Stimulated activated CD8-positive, alpha-beta memory T cell treated with anti-CD3 and anti-CD28 coated beads, Interleukin-12 subunit alpha, Interleukin-12 subunit beta, amount 100 ng/mL, for 24 hours (primary cell): ENCODE data around the gene FILIP1L.

Source experiments
- DNase-seq: peaks from one replicate; pipeline ENCODE4 v3.0.0-alpha.2; 2020; ENCODE audit errors: extremely low read depth

Gene FILIP1L

DNA sequence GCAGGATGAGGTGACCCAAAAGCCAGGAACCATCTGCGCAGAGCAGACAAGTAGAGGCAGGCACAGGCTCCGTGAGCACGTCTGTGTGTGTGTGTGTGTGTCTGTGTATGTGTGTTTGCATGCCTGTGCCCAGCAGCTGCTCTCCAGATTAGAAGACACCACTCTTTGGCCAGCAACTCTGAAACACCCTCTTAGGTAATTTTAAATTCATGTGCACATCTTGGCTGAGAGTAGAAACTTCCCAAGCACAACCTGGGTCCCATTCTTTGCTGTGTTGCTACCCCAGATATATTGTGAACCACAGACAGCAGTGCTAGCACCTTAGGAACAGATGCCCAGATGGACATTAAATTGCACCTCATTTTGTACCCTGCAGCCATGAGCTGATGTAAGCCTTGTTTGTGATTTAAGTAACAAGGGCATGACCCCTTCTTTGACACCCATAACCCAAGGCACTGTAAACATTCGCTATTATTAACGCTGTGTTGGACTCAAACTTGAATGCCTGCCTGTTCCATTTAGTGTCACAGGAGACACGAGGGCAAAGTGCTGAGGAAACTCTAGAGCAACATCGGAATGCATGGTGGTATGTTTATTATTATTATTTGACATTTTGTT is at the start of gene FILIP1L:
Gene FILIP1L, minus strand, starts transcription at position 89 of the 618 bp plus-strand sequence.
- no peak for DNase-seq

DNA sequence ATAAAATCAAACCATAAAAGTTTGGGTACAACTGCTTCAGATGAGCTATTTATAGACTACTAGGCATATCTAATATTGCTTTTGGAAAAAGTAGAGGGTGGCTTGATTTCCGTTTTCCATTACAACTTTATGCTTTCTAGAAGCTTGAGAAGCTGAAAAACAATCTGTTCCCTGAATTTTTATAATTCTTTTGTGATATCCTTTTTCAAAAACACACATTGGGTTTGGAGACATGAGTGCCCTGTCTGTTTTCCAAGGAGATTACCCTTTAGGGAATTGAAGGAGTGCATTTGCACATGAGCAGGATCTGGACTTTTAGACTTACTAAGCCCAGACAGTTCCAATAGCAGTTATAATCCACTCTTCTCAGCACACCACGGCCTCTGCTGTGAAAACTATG is 49.5 kb upstream of the FILIP1L start:
- DNase-seq = no peak

GRCh38 chr3:100160521-100160920 is 46.2 kb upstream of the FILIP1L start:
- no peak for DNase-seq

DNA sequence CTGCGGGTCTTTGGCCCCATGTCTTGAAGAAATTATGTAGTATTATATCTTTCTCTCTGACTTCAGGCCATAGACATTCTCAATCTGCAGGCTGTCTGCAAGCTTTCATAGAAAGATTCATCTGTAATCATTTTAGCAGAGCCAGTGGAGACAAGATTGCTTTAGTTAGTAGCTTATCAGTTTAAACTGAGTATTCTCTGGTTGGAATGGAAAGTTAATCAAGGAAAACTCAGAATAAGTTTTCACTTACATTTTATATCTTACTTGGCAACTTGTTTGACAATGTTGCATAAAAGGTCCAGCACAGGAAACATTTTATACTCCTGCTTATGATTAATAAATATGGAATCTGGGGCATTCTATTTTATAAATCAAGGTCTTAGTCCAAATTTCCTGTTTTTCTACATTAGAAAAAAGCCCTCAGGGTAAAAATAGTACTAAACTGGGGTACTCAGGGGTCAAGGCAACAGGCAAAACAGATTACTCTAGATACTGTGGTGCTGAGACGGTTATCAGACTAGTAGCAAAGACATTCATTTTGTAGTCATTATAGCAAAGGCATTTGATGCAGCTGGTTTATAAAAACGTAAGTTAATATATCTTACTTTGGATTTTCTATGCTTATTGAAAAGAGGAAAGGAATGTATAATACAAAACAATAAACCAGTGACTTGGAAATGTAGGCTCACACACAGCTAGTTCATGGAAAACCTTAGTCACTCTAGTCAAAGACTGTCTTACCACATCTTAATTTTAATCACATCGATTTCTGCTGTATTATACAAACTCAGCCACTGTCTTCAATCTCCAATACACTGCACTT is 45.2 kb upstream of the FILIP1L start:
- no peak for DNase-seq

- DNase-seq = no peak
These were observed 44.6 kb upstream of the FILIP1L start for GRCh38 chr3:100158918-100159330.

- DNase-seq = no peak
These were observed 43.4 kb upstream of the FILIP1L start for GRCh38 chr3:100157685-100158084.

DNA sequence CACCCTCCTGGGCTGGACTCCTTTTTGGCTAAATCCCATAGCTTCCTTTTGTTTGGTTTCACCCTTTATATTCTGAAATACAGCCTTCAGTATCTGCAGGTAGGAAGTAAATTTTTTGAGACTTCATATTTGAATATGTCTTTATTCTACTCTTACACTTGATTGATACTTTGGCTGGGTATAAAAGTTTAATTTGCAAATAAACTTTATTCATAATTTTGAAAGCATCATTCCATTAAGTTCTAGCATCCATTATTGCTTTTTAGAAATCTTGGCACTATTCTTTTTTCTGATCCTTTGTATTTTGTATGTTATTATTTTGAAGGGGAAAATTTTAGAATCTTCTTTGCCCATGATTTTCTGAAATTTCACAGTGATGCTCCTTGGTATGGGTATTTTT is 41.3 kb upstream of the FILIP1L start:
- no peak for DNase-seq

GRCh38 chr3:100155128-100155527 is 40.8 kb upstream of the FILIP1L start:
- DNase-seq = no peak

DNA sequence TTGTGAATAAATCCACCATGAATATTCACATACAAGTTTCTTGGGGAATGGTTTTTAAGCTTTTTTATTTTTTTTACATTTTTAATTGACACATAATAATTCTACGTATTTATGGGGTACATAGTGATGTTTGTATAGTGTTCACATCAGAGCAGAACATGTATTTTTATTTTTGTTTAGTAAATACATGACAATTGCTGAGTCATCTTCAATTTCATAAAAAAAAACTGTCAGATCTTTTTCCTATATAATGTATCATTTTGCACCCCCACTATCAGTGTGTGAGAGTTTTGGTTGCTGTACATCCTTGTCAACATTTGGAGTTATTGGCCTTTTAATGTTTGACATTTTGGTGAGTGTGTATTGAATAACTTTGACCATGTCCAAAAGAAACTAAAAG is 39.9 kb upstream of the FILIP1L start:
- no peak for DNase-seq

DNA sequence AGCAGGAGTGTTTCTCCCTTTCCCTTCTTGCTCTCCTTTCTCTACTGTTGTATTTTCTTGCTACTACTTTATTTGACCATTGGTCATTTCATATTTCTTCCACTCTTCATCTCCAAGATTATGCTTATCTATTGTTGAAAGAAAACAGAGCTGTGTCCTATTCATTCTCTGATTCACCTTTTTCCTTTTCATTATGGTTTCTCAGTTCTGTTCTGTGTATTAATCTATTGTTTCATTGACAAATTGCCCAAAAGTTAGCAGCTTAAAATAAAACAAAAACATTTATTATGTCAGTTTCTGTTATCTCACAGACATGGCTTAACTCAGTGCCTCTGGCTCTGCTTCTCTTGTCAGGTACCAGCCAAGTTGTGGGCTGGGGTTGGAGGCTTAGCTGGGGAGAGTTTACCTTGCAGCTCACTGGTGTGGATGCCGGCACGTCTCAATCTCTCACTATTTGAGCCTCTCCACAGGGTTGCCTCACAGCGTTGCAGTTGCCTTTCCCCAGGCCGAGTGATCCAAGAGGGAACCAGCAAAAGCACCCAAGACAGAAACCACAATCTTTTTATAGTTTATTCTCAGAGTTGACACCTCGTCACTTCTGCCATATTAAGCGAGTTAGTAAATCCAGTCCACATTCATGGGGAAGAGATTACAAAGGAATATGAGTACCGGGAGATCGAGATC is 36.9 kb upstream of the FILIP1L start:
- no peak for DNase-seq

DNA sequence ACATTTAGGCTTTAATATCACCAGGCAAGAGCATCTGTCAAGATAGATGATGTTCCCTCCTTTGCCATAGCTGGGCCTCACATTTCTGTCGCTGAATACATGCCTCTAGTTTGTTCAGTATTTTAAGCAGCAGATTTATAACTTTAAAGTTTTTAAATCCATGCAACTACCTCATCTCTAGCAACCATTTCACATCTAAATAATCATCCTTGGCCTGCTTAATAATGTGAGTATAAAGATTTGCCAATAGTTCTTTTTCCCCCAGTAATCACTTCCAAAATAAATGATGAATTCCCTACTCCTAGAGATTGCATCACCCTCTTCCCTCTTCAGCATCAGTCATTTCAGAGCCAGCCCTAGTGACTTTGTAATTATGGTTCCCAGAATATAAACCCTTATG is 36.2 kb upstream of the FILIP1L start:
- no peak for DNase-seq

DNA sequence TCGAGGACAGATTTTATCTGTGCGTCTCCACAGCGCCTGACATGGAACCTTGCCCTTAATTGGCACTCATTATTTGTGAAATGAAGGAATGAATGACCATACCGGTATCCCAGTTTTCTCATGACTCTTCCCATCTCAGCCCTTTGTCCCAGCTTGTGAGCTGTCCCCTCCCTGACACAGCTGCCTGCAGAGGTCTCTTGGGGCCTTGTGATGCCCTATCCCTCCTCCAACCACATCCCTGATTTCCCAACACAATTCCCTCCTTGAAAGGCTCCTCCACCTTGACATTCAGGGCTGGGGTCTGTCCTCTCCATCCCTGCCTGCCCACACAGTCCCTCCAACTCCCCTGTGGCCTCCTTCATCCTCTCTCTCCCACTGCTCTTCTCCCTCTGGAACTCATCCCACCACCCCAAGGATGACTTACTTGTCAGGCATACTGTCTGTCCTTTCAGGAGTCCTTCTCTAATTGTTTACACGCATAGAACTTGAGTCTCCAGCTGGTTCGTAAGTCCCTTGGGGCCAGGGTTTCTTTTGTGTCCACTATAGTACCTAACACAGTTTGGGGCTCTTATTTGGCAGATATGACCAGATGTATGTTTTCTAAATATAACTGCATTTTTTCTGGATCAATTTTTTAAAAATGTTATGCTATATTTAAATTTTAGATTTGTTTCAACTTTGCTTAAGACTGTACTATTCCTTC is 35.6 kb upstream of the FILIP1L start:
- no peak for DNase-seq

GRCh38 chr3:100149130-100149529 is 34.8 kb upstream of the FILIP1L start:
- no peak for DNase-seq

- no peak for DNase-seq
These were observed 30.1 kb upstream of the FILIP1L start for GRCh38 chr3:100144255-100144866.

- no peak for DNase-seq
These were observed 27.3 kb upstream of the FILIP1L start for GRCh38 chr3:100141586-100141985.

DNA sequence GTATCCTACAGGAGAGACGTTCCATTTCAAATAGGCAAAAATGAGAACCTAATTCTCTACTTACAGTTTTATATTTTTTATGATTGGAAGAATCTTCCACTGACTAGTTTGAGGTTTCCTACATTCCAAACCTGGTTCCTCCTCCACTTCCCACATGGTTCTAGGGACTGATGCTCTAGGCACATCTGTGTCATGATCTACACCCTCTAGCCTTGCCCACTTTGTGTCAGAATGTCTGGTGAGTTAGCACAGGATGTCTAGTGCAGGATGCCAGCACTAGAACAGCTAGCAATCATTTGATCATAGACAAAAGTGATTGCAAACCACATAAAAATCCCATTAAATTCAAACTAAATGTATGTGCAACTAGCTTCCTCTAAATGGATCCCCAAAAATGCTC is 26.7 kb upstream of the FILIP1L start:
- DNase-seq = no peak

GRCh38 chr3:100136921-100137320 is 22.6 kb upstream of the FILIP1L start:
- DNase-seq = no peak

GRCh38 chr3:100131241-100131640 is 16.9 kb upstream of the FILIP1L start:
- DNase-seq = no peak

- DNase-seq = no peak
These were observed 15.6 kb upstream of the FILIP1L start for GRCh38 chr3:100129941-100130340.

DNA sequence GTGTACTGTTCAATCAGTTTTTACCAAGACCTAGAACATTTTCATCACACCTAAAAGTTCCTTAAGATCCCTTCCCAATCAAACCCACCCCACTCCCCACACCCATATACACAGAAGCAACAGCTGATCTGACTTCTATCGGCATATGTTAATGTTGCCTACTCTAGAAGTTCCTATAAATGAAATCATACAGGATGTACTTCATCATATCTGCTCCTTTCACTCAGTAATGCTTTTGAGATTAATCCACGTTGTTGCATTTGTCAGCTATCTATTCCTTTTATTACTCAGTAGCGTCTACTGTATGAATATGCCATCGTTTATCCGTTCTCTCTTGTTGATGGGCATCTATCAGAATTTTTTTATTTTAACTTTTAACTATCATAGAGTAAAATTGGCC is 14.3 kb upstream of the FILIP1L start:
- no peak for DNase-seq

DNA sequence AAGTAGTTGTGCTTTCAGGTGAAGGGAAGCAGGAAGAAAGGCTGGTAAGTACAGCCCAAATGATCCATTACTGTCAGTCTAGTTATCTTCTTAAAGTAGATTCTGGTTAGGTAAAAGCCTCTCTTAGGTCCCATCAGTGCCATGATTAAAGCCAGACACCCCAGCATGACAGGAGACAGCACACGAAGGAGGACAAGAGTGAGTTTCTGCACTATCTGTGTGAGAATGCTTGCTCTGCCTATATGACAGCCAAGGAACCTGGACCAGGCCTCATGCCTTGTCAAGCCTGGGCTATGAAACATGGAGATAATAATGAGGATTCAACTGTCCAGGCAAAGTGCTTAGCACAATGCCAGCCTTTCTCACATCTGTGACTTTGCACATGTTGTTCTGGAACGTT is 13.5 kb upstream of the FILIP1L start:
- DNase-seq = no peak
